Measurements from ENCODE around the gene SRP14. TPM values are rescaled to one million over a fixed set of nuclear protein-coding genes. Genes with fewer than 3 reads are reported as not detected.

Gene SRP14
- total and polyA plus RNA-seq, 7 donors, result 304 to 467 (median 342) TPM

GRCh38 chr15:40084650-40085049 is 45.7 kb upstream of the SRP14 start:
- Histone ChIP-seq H3K27me3 (no peaks in the 10 kb centered on the region), H3K27ac (no peak overlapping the region), H3K4me3 (no peak overlapping the region), H3K36me3 (no peaks in the 10 kb centered on the region), H3K4me1 (peaks cover 0 to 69% (median 63%) of the 10 kb centered on the region in 4 donors), H3K9me3 (no peaks in the 10 kb centered on the region)
- no peak for TF ChIP-seq CTCF (IDR thresholded peaks at IDR 0.05)
- TF ChIP-seq EP300 (IDR thresholded peaks at IDR 0.05), result no peak
- no peak for TF ChIP-seq POLR2A (IDR thresholded peaks at IDR 0.05)
- no peak for TF ChIP-seq POLR2AphosphoS5 (IDR thresholded peaks at IDR 0.05)
- WGBS, 2 donors, result 92 to 95% methylated on average over 9 of the region's 9 CpGs
- intact Hi-C loops (cut with DNase I), result no loop called here
- no peak for DNase-seq

GRCh38 chr15:40082195-40082883 is 43.4 kb upstream of the SRP14 start:
- 24 to 45% methylated on average over 12 of the region's 12 CpGs for WGBS, 2 donors
- Histone ChIP-seq H3K27ac (peak overlapping the region; percentile 67 to 81 (median 74)), H3K27me3 (no peaks in the 10 kb centered on the region), H3K9me3 (no peaks in the 10 kb centered on the region), H3K4me3 (peak overlapping the region in 3 of 4 donors; percentile 34 to 38 (median 35)), H3K4me1 (peaks cover 0 to 46% (median 40%) of the 10 kb centered on the region in 4 donors), H3K36me3 (no peaks in the 10 kb centered on the region)
- TF ChIP-seq CTCF (IDR thresholded peaks at IDR 0.05) (no peak), POLR2AphosphoS5 (IDR thresholded peaks at IDR 0.05) (no peak), POLR2A (IDR thresholded peaks at IDR 0.05) (no peak), EP300 (IDR thresholded peaks at IDR 0.05) (no peak)
- intact Hi-C loops (cut with DNase I), result no loop called here
- DNase-seq, result no peak

- peaks cover 0 to 40% (median 34%) of the 10 kb centered on the region in 4 donors for H3K4me1 ChIP-seq
- intact Hi-C loops (cut with DNase I), result no loop called here
- H3K4me3 ChIP-seq, result peak overlapping the region; percentile 8 to 38 (median 34)
Measured at GRCh38 chr15:40081691-40082194, 42.8 kb upstream of the SRP14 start.

GRCh38 chr15:40080847-40081246 is 41.9 kb upstream of the SRP14 start:
- 54% methylated on average over 5 of the region's 5 CpGs for WGBS, 2 donors
- intact Hi-C loops (cut with DNase I), result no loop called here
- no peaks in the 10 kb centered on the region for H3K27me3 ChIP-seq
- H3K27ac ChIP-seq, result peak overlapping the region; percentile 67 to 81 (median 74)
- TF ChIP-seq POLR2A (IDR thresholded peaks at IDR 0.05) (no peak), POLR2AphosphoS5 (IDR thresholded peaks at IDR 0.05) (no peak), EP300 (IDR thresholded peaks at IDR 0.05) (no peak), CTCF (IDR thresholded peaks at IDR 0.05) (no peak)
- H3K4me1 ChIP-seq, result peaks cover 0 to 31% (median 29%) of the 10 kb centered on the region in 4 donors
- no peaks in the 10 kb centered on the region for H3K9me3 ChIP-seq
- H3K36me3 ChIP-seq, result no peaks in the 10 kb centered on the region
- peak overlapping the region in 1 of 4 donors; percentile 34 for H3K4me3 ChIP-seq
- DNase-seq, result no peak

More at GRCh38 chr15:40081691-40082194, 42.8 kb upstream of the SRP14 start:
- Histone ChIP-seq H3K27ac (peak overlapping the region; percentile 67 to 81 (median 74)), H3K9me3 (no peaks in the 10 kb centered on the region), H3K27me3 (no peaks in the 10 kb centered on the region), H3K36me3 (no peaks in the 10 kb centered on the region)
- DNase-seq, result peak; percentile 86
- TF ChIP-seq EP300 (IDR thresholded peaks at IDR 0.05) (peak in 2 of 4 donors; percentile 38 to 56), POLR2AphosphoS5 (IDR thresholded peaks at IDR 0.05) (peak; percentile 19 to 87 (median 65)), POLR2A (IDR thresholded peaks at IDR 0.05) (peak in 1 of 2 donors; percentile 59), CTCF (IDR thresholded peaks at IDR 0.05) (no peak)
- 6 to 14% methylated on average over 12 of the region's 12 CpGs for WGBS, 2 donors

Data from sigmoid colon (tissue), 7 donors.